GM23248 (cell line): Measurements from ENCODE around the gene WNT3A.

Source experiments
- EZH2 ChIP-seq: fragments of 200-600 bp; sonication (generic); IDR thresholded peaks from 2 replicates; pipeline ENCODE4 v1.6.1; 2018; ENCODE audit warnings: antibody characterized with exemption, mild to moderate bottlenecking; ENCODE audit not compliant: insufficient read depth, poor library complexity, severe bottlenecking
- EZH2phosphoT487 ChIP-seq: fragments of 200-600 bp; sonication (generic); IDR thresholded peaks from 2 replicates; pipeline ENCODE4 v1.6.1; 2018; ENCODE audit warnings: antibody characterized with exemption, moderate library complexity, mild to moderate bottlenecking, low read depth; ENCODE audit not compliant: insufficient read depth

DNA sequence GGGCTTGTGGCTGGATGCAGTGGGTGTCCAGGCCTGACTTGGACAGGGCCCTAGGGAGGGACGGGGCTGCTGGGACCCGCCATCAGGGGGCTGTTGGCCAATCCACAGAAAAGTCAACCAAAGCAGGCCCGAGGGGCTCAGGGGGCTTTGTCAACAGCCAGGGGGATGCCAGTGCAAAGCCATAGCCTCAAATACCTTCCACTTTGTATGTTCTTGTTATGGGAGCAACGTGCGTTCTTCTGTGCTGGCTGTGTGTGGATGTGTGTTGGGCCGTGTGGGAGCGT lies 40.3 kb downstream of the WNT3A start:
- TF ChIP-seq EZH2phosphoT487: no peak
- TF ChIP-seq EZH2: no peak
